ENCODE results near the gene KRT84.

- TF ChIP-seq GATA1 (IDR thresholded peaks at IDR 0.05; ENCODE audit: low read depth, low read length) = no peak
- no peak for TF ChIP-seq POLR2A (IDR thresholded peaks at IDR 0.05; ENCODE audit: low read length)
These were observed 11.2 kb upstream of the KRT84 start for GRCh38 chr12:52396656-52397055.
